Stimulated activated CD8-positive, alpha-beta memory T cell treated with anti-CD3 and anti-CD28 coated beads, Interleukin-4, amount 100 ng/mL, for 48 hours (primary cell): ENCODE results near the gene DOLPP1.
A peak's percentile ranks its signal among the peaks of the same experiment; 100 is the strongest.
"Not testable (repeated sequence)": the region's sequence is repeated elsewhere in the genome, so short reads cannot be mapped to it uniquely, and the experiment has no call there.

Experiments used
- DNase-seq: peaks from one replicate; pipeline ENCODE4 v3.0.0-alpha.2; 2020

DOLPP1 gene, protein sequence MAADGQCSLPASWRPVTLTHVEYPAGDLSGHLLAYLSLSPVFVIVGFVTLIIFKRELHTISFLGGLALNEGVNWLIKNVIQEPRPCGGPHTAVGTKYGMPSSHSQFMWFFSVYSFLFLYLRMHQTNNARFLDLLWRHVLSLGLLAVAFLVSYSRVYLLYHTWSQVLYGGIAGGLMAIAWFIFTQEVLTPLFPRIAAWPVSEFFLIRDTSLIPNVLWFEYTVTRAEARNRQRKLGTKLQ

GRCh38 chr9:129080601-129081387, at the start of gene DOLPP1:
TSS of gene DOLPP1 (plus strand) at chr9:129081111. CDS start at chr9:129081132, 21 bp downstream.
- peak; percentile 98 for DNase-seq

DNA sequence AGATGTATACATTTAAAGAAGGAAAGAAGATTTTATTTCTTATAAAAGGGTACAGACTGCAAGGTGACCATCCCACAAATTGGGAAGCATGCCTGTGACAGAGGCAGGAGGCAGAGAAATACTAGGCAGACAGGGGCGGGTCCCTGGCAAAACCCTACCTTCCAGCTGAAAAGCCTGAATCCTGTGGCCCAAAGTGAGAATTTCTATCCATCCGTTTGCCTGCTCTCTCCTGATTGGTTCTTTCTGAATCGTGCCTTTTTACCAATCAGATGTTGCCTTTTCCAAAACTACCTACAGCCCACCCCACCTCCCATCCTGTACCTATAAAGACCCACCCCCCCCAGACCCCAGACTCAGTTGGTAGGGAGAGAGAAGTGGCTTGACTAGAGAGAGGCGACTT, 49.4 kb upstream of the DOLPP1 start:
- DNase-seq = no peak

GRCh38 chr9:129032541-129033159, 48.3 kb upstream of the DOLPP1 start:
- no peak for DNase-seq

GRCh38 chr9:129033216-129033615, 47.7 kb upstream of the DOLPP1 start:
- DNase-seq = no peak

GRCh38 chr9:129035838-129036237, 45.1 kb upstream of the DOLPP1 start:
- not testable (repeated sequence) for DNase-seq

DNA sequence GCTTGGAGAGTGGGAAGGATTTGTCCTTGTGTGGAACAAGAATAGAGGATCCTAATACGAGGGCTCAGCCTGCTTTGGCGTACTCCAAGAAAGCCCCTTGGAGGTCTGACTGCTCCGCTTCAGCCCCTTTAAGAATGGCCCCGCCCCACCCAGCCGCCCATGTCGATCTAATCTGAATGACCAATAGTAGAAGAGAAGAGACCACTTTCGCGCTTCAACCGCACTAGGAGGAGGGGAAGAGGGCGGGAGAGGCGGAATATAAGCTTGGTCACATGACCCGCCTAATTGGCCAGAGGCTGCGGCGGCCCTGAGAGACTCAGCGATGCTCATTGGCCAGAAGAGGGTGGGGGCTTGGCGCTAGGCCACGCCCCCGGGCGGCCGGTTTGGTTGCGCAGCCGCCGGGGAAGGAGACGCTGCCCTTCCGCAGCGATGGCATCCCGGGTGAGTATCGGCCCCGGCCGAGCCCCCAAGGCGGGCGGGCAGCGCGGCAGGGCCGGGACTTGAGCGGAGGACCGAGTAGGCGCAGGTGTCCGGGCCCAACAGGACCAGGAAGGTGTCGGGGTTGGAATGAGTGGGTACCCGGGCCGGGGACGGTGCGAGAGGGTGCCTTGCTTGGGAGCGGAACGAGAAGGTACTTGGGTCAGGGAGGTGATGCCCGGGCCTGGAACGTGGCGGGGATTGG, 44.5 kb upstream of the DOLPP1 start, which contains the start of gene MIGA2:
TSS of gene MIGA2 (plus strand) at position 386 of the 682 bp plus-strand sequence. CDS start 3,969 bp downstream, outside the sequence.
- DNase-seq = peak; percentile 95

GRCh38 chr9:129036923-129037766, 43.8 kb upstream of the DOLPP1 start:
- no peak for DNase-seq

GRCh38 chr9:129037767-129038098, 43.2 kb upstream of the DOLPP1 start:
- no peak for DNase-seq

DNA sequence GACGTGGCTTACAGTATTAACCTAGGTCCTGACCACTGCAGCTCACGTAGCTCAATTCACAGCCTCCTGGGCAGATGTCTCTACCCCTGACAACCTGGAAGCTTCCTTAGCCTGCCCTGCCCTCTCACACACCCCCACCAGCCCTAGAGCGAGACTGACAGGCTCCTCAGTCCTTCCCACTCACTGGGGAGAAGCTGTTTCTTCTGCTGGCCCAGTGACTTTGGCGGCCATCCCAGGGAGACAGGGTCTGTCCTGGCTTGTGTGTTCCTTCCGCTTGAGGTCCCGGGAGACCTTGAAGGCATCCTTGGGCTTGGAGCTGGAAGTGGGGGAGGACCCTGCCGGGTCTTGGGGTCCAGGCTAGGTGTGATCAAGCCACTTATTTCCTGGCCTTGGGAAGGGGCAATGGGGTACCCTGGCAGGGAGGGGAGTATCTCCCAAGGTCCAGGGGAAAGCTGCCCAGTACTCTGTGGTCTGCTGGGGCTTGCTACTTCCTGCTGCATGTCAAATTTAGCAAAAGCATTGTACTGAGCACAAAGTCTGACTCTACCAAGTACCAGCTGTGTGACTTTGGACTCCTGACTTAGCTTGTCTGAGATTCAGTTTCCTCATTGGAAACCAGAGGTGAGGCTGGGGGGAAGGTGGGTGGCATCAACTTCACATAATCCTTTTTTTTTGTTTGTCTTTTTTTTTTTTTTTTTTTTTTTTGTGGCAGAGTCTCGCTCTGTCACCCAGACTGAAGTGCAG, 42.6 kb upstream of the DOLPP1 start:
- DNase-seq = no peak

DNA sequence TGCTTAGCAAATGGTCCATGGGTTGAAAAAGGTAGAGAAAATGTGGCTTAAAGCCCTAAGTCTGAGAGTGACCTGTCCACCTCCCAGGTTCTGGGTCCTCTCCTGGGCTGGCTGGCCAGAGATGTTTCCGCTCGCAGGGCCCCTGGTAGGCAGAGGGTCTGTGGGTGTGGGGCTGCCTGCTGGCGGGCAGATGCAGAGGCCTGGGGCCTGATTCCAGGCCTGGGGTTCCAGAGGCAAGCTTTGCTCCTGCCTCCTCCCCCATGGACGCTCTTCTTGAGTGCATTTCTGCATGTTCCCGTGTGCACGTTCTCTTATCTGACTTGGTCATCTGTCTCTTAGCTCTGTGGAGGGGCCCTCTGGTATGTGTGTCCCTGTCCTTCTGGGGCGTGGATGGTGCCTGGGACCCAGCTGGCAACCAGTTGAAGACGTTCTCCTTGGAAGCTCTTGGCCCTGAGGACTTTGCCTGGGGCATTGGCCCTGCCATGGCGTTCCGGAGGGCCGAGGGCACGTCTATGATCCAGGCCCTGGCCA, 40.7 kb upstream of the DOLPP1 start:
- no peak for DNase-seq

DNA sequence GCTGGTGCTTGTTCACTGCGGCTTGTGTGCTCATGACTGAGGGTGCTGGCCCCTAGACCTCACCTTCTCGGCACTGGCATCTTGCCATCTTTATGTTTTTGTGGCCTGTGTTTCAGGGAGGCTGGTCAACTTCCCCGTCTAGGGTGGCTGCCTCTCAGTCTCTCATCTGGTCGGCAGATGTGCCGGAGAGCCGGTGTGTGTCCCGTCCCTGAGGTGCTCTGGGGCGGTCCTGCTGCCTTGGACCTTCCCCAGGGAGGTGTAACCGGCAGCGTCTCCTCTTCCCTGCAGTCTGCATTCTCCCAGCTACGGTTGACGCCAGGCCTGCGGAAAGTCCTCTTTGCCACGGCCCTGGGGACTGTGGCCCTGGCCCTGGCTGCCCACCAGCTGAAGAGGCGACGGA, 38.9 kb upstream of the DOLPP1 start:
- no peak for DNase-seq

DNA sequence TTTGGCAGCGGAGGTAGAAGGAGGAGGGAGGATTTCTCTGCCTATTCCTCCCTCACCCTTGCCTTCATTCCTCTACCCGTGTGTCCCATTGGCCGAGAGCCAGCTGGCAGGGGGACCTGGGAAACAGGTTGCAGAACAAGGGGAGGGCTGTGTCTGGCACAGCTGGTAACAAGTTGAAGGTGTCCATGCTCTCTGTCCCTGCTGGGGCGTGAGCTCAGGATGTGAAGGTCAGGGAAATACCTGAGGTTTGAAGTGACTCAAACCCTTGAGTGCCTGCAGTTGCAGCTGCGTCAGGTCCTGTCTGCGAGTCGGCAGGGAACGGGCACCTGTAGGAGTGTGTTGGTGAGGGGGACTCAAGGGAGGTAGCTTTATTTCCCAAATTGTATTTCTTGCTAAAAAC, 28.3 kb upstream of the DOLPP1 start:
- DNase-seq = no peak

GRCh38 chr9:129053020-129053419, 27.9 kb upstream of the DOLPP1 start:
- DNase-seq = no peak

GRCh38 chr9:129054163-129054851, 26.6 kb upstream of the DOLPP1 start:
- no peak for DNase-seq

GRCh38 chr9:129058965-129059795, 21.7 kb upstream of the DOLPP1 start:
- DNase-seq = no peak

DNA sequence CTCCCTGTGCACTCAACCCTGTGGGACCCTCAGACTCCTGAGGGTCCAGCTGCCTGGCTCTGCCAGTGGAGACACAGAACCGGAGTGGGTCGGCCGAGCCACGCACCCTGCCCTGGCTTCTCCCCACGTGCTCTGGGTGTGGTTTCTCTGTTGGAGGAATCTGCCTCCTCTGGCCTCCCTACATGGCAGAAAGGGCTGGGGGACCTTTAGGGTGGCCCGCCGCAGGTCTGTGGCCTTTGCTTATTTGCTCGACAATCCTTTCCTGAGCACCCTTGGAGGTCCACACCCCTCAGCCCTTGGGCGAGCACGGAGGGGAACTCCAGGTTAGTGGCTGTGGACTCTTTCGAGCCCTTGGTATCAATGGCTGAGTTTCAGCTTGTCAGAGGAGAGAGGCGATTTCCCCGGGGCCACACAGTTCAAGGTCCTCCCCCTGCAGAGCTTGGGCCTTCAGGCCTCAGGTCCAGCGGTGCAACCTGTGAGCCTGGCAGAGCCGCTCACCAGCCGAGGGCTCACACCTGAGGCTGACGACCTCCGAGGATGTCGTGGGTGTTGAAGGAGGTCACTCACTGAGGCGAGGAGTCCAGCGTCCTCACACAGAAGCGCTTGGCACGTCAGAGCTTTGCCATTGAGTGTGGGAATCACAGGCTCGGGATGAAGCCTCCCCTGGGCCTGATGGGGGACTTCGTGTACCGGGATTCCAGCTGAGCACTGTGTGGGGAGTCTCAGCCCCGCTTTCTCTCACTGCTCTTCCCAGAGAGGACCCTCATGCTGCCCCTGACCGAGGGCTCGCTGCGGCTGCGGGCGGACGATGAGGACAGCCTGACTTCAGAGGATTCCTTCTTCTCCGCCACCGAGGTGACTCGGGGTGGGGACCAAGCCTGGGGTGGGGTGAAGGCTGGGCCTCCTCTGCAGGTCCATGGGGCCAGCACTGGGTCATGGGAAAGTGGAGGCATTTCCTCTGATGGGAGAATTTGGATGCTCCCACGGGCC, 20.8 kb upstream of the DOLPP1 start:
- DNase-seq = no peak

GRCh38 chr9:129060991-129061390, 19.9 kb upstream of the DOLPP1 start:
- no peak for DNase-seq

GRCh38 chr9:129063061-129063460, 17.9 kb upstream of the DOLPP1 start:
- DNase-seq = no peak

DNA sequence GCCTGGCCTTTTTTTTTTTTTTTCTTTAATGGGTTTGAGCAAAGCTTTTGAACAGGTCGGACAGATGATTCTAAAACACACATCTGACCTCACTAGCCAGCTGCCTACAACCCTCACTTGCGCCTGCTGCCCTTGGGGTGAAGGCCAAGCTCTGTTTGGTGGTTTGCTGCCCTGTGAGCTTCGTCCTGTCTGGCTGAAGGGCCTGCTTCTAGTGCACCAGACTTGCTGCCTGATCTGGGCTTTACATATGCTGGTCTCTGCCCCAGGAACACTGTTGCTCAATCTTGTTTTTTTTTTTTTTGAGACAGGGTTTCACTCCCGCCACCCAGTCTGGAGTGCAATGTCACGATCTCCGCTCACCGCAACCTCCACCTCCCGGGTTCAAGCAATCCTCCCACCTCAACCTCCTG, 16.4 kb upstream of the DOLPP1 start:
- DNase-seq = no peak
